ENCODE data around the gene EPB42.

EPB42 gene
- total RNA-seq: 0 reads per million in 2 experiments

- no peak for DNase-seq (ENCODE audit: low read depth)
These were observed at the start of gene EPB42 for GRCh38 chr15:43220991-43221403. Gene EPB42, minus strand, starts transcription at chr15:43221018. Its CDS starts 193 bp downstream, at chr15:43220825.

GRCh38 chr15:43270113-43270665 is 49.4 kb upstream of the EPB42 start:
- no peak for DNase-seq (ENCODE audit: low read depth)

GRCh38 chr15:43268111-43269105 is 47.6 kb upstream of the EPB42 start:
- no peak for DNase-seq (ENCODE audit: low read depth)

- DNase-seq (ENCODE audit: low read depth): no peak
These were observed 46.6 kb upstream of the EPB42 start for GRCh38 chr15:43267439-43267838.

GRCh38 chr15:43266834-43267233 is 46.0 kb upstream of the EPB42 start, which contains the start of gene TGM5:
Gene TGM5, minus strand, starts transcription at chr15:43266928. Its CDS starts 79 bp downstream, at chr15:43266849.
- DNase-seq (ENCODE audit: low read depth): no peak

- no peak for DNase-seq (ENCODE audit: low read depth)
These were observed 45.6 kb upstream of the EPB42 start for GRCh38 chr15:43266386-43266785.

GRCh38 chr15:43260011-43260615 is 39.3 kb upstream of the EPB42 start:
- DNase-seq (ENCODE audit: low read depth): no peak

GRCh38 chr15:43258781-43259180 is 38.0 kb upstream of the EPB42 start:
- DNase-seq (ENCODE audit: low read depth): no peak

- no peak for DNase-seq (ENCODE audit: low read depth)
These were observed 35.5 kb upstream of the EPB42 start for GRCh38 chr15:43256341-43256740.

GRCh38 chr15:43255376-43255775 is 34.6 kb upstream of the EPB42 start:
- DNase-seq (ENCODE audit: low read depth): no peak

GRCh38 chr15:43253431-43254403 is 32.9 kb upstream of the EPB42 start:
- DNase-seq (ENCODE audit: low read depth): no peak

GRCh38 chr15:43251871-43252250 is 31.0 kb upstream of the EPB42 start:
- DNase-seq (ENCODE audit: low read depth): no peak

GRCh38 chr15:43251185-43251870 is 30.5 kb upstream of the EPB42 start:
- no peak for DNase-seq (ENCODE audit: low read depth)

- DNase-seq (ENCODE audit: low read depth): no peak
These were observed 30.0 kb upstream of the EPB42 start for GRCh38 chr15:43250785-43251184.

GRCh38 chr15:43249699-43250203 is 28.9 kb upstream of the EPB42 start:
- DNase-seq (ENCODE audit: low read depth): no peak

GRCh38 chr15:43249236-43249635 is 28.4 kb upstream of the EPB42 start:
- DNase-seq (ENCODE audit: low read depth): no peak

- no peak for DNase-seq (ENCODE audit: low read depth)
These were observed 25.5 kb upstream of the EPB42 start for GRCh38 chr15:43246261-43246774.

GRCh38 chr15:43244092-43244491 is 23.3 kb upstream of the EPB42 start:
- no peak for DNase-seq (ENCODE audit: low read depth)

- DNase-seq (ENCODE audit: low read depth): no peak
These were observed 22.3 kb upstream of the EPB42 start for GRCh38 chr15:43243020-43243645.

GRCh38 chr15:43242616-43243015 is 21.8 kb upstream of the EPB42 start:
- DNase-seq (ENCODE audit: low read depth): no peak

Measured in T follicular helper cell (primary cell).